ENCODE results near the gene PVALB. TPM values are rescaled to one million over a fixed set of nuclear protein-coding genes. Genes with fewer than 3 reads are reported as not detected.

PVALB gene
- total RNA-seq, 2 experiments from 2014 or later: not detected

GRCh38 chr22:36767035-36767775 lies 49.6 kb downstream of the PVALB start:
- TF ChIP-seq, protein P1, sequence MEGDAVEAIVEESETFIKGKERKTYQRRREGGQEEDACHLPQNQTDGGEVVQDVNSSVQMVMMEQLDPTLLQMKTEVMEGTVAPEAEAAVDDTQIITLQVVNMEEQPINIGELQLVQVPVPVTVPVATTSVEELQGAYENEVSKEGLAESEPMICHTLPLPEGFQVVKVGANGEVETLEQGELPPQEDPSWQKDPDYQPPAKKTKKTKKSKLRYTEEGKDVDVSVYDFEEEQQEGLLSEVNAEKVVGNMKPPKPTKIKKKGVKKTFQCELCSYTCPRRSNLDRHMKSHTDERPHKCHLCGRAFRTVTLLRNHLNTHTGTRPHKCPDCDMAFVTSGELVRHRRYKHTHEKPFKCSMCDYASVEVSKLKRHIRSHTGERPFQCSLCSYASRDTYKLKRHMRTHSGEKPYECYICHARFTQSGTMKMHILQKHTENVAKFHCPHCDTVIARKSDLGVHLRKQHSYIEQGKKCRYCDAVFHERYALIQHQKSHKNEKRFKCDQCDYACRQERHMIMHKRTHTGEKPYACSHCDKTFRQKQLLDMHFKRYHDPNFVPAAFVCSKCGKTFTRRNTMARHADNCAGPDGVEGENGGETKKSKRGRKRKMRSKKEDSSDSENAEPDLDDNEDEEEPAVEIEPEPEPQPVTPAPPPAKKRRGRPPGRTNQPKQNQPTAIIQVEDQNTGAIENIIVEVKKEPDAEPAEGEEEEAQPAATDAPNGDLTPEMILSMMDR (conservative IDR thresholded peaks at IDR 0.05; ENCODE audit: low read length): no peak
- no peak for TF ChIP-seq EZH2phosphoT487 (IDR thresholded peaks at IDR 0.05; ENCODE audit: borderline replicate concordance, low read depth, low read length)
- Histone ChIP-seq H3K36me3 (ENCODE audit: insufficient read depth, low read length) (no peaks in the 10 kb centered on the region), H2AFZ (ENCODE audit: low read length) (no peak overlapping the region), H3K9me3 (ENCODE audit: low read length) (no peaks in the 10 kb centered on the region), H3K79me2 (ENCODE audit: insufficient read depth, low read depth, low read length) (no peaks in the 10 kb centered on the region), H4K20me1 (ENCODE audit: insufficient read depth, low read length) (no peaks in the 10 kb centered on the region), H3K27ac (ENCODE audit: low read depth, low read length, poor library complexity, severe bottlenecking) (no peak overlapping the region), H3K4me2 (ENCODE audit: low read length) (no peak overlapping the region), H3K4me3 (ENCODE audit: low read depth, low read length, poor library complexity, severe bottlenecking) (no peak overlapping the region), H3K9me2 (ENCODE audit: insufficient read depth, low read length) (no peaks in the 10 kb centered on the region), H3K4me1 (ENCODE audit: insufficient read depth, low read length, poor library complexity, severe bottlenecking) (no peaks in the 10 kb centered on the region)
- DNase-seq (ENCODE audit: low spot score): no peak
- intact Hi-C loops (cut with micrococcal nuclease; ENCODE audit: unreplicated experiment): no loop called here
- CTCF ChIA-PET (ENCODE audit: unreplicated experiment): no interaction called here
- BruUV-seq (replicated peaks): no TSS peak
- POLR2A ChIA-PET: interaction anchor here (0.6 to 1.6 kb wide), 2 partner anchors 8 to 903 kb away, joined by 4 to 9 read pairs; partner anchors contain the start of gene IFT27

- Histone ChIP-seq H3K79me2 (ENCODE audit: insufficient read depth, low read depth, low read length) (no peaks in the 10 kb centered on the region), H3K4me2 (ENCODE audit: low read length) (no peak overlapping the region), H4K20me1 (ENCODE audit: insufficient read depth, low read length) (no peaks in the 10 kb centered on the region), H3K9me3 (ENCODE audit: low read length) (no peaks in the 10 kb centered on the region), H3K9me2 (ENCODE audit: insufficient read depth, low read length) (no peaks in the 10 kb centered on the region), H3K36me3 (ENCODE audit: insufficient read depth, low read length) (no peaks in the 10 kb centered on the region), H3K4me1 (ENCODE audit: insufficient read depth, low read length, poor library complexity, severe bottlenecking) (no peaks in the 10 kb centered on the region), H2AFZ (ENCODE audit: low read length) (no peak overlapping the region), H3K27ac (ENCODE audit: low read depth, low read length, poor library complexity, severe bottlenecking) (no peak overlapping the region), H3K4me3 (ENCODE audit: low read depth, low read length, poor library complexity, severe bottlenecking) (no peak overlapping the region)
- intact Hi-C loops (cut with micrococcal nuclease; ENCODE audit: unreplicated experiment): no loop called here
- TF ChIP-seq EZH2phosphoT487 (IDR thresholded peaks at IDR 0.05; ENCODE audit: borderline replicate concordance, low read depth, low read length): no peak
- TF ChIP-seq, protein P1 (conservative IDR thresholded peaks at IDR 0.05; ENCODE audit: low read length): no peak
- no TSS peak for BruUV-seq (replicated peaks)
- DNase-seq (ENCODE audit: low spot score): no peak
- ChIA-PET CTCF (ENCODE audit: unreplicated experiment) (no interaction called here), POLR2A (interaction anchor here (1.6 kb wide), 1 partner anchor 10 kb away, joined by 9 read pairs; the partner anchor contains the start of gene IFT27)
Measured at GRCh38 chr22:36765943-36766450, 50.8 kb downstream of the PVALB start.

Data from OCI-LY7 (cell line).